PC-3 (cell line): ENCODE results near the gene UCN3. TPM values are rescaled to one million over a fixed set of nuclear protein-coding genes. Genes with fewer than 3 reads are reported as not detected.
A peak's percentile ranks its signal among the peaks of the same experiment; 100 is the strongest.

Experiments
- ATAC-seq: fragments of 200-7000 bp; cut with Tn5 transposase; 2 replicates; pipeline ENCODE4 v1.9.1; 2020; ENCODE audit warnings: mild to moderate bottlenecking, moderate library complexity
- BruUV-seq: library from RNA; stranded (reverse); fragments of 400-500 nt; replicated peaks from 2 replicates; lab custom pipeline; 2021; lab: Mats Ljungman, UMichigan
- CTCF ChIA-PET: fragments of 300-600 bp; sonication (Branson Sonifier 250); formaldehyde crosslinking; loops from one replicate; lab custom pipeline; 2022; ENCODE audit warnings: antibody characterized with exemption; lab: Charles Lee
- POLR2A ChIA-PET: fragments of 300-600 bp; sonication (Branson Sonifier 250); formaldehyde crosslinking; loops from one replicate; lab custom pipeline; 2022; ENCODE audit warnings: antibody characterized with exemption; ENCODE audit not compliant: unreplicated experiment; lab: Charles Lee
- DNase-seq: peaks from one replicate; pipeline ENCODE4 v3.0.0-alpha.2; 2015
- H2AFZ ChIP-seq: fragments of 300-600 bp; sonication (generic); 2 replicates; pipeline ENCODE4 v1.6.0; 2016; ENCODE audit warnings: antibody characterized with exemption, low read length
- H3F3A ChIP-seq: fragments of 300-600 bp; sonication (generic); one replicate; pipeline ENCODE4 v1.6.0; 2017; ENCODE audit warnings: antibody characterized with exemption, low read length, control low read depth, mild to moderate bottlenecking; ENCODE audit not compliant: unreplicated experiment
- H3K27ac ChIP-seq: fragments of 300-600 bp; sonication (generic); 2 replicates; pipeline ENCODE4 v1.5.1; 2016; ENCODE audit warnings: mild to moderate bottlenecking, low read length
- H3K27me3 ChIP-seq: fragments of 300-600 bp; sonication (generic); 2 replicates; pipeline ENCODE4 v1.6.1; 2016; ENCODE audit warnings: low read length, mixed read lengths
- H3K36me3 ChIP-seq: fragments of 300-600 bp; sonication (generic); 2 replicates; pipeline ENCODE4 v1.6.1; 2016; ENCODE audit warnings: low read depth, mixed run types, low read length, mixed read lengths
- H3K4me1 ChIP-seq: fragments of 300-600 bp; sonication (generic); 2 replicates; pipeline ENCODE4 v1.5.1; 2016; ENCODE audit warnings: low read length; ENCODE audit not compliant: insufficient read depth
- H3K4me2 ChIP-seq: fragments of 300-600 bp; sonication (generic); 2 replicates; pipeline ENCODE4 v1.6.0; 2016; ENCODE audit warnings: low read length
- H3K4me3 ChIP-seq: fragments of 300-600 bp; sonication (generic); 2 replicates; pipeline ENCODE4 v1.5.1; 2016; ENCODE audit warnings: mild to moderate bottlenecking, low read length, mixed read lengths
- H3K79me2 ChIP-seq: fragments of 300-600 bp; sonication (generic); 2 replicates; pipeline ENCODE4 v1.6.1; 2017; ENCODE audit warnings: low read length, mixed read lengths
- H3K9ac ChIP-seq: fragments of 300-600 bp; sonication (generic); 2 replicates; pipeline ENCODE4 v1.6.0; 2016; ENCODE audit warnings: mild to moderate bottlenecking, low read length
- H3K9me2 ChIP-seq: fragments of 300-600 bp; sonication (generic); replicated peaks from 2 replicates; pipeline ENCODE4 v1.6.1; 2016; ENCODE audit warnings: mixed run types, low read length, mixed read lengths
- H3K9me3 ChIP-seq: fragments of 300-600 bp; sonication (generic); 2 replicates; pipeline ENCODE4 v1.6.1; 2016; ENCODE audit warnings: low read length, mixed read lengths
- H4K20me1 ChIP-seq: fragments of 300-600 bp; sonication (generic); 2 replicates; pipeline ENCODE4 v1.6.1; 2016; ENCODE audit warnings: low read length, mixed read lengths
- CTCF ChIP-seq: fragments of 300-600 bp; sonication (generic); conservative IDR thresholded peaks from 2 replicates; pipeline ENCODE4 v1.5.1; 2017; ENCODE audit warnings: antibody characterized with exemption, low read depth, mild to moderate bottlenecking, low read length
- EZH2 ChIP-seq: fragments of 300-600 bp; sonication (generic); IDR thresholded peaks from one replicate; pipeline ENCODE4 v1.6.1; 2017; ENCODE audit warnings: antibody characterized with exemption, mild to moderate bottlenecking, low read length; ENCODE audit not compliant: unreplicated experiment
- EZH2phosphoT487 ChIP-seq: fragments of 300-600 bp; sonication (generic); IDR thresholded peaks from 2 replicates; pipeline ENCODE4 v1.6.1; 2018; ENCODE audit warnings: mild to moderate bottlenecking, antibody characterized with exemption, low read length, borderline replicate concordance
- intact Hi-C: fragments of 100-400 bp; cut with micrococcal nuclease; formaldehyde crosslinking; loops from 2 replicates; pipeline ENCODE4 v1.9.0; 2023
- total RNA-seq: library from RNA; depleted of rRNA; stranded (reverse); fragments of >200 nt; gene quantifications from 2 replicates; pipeline ENCODE4 v1.2.3, GENCODE V29; 2014

Gene UCN3
- total RNA-seq, 1 experiment from 2014 or later: not detected

GRCh38 chr10:5413012-5413938 lies 48.5 kb downstream of the UCN3 start:
- POLR2A ChIA-PET: interaction anchor here (0.6 to 1.1 kb wide), 2 partner anchors 29 to 331 kb away, joined by 4 to 5 read pairs; no protein-coding TSS in a partner anchor

GRCh38 chr10:5416981-5417380 lies 52.2 kb downstream of the UCN3 start:
- H3F3A ChIP-seq: no peaks in the 10 kb centered on the region
- no peak overlapping the region for H3K27ac ChIP-seq
- intact Hi-C loops: no loop called here
- peaks cover 91% of the 10 kb centered on the region for H3K79me2 ChIP-seq
- no peaks in the 10 kb centered on the region for H3K27me3 ChIP-seq
- ChIA-PET POLR2A (no interaction called here), CTCF (no interaction called here)
- no peaks in the 10 kb centered on the region for H3K9me2 ChIP-seq
- no peak for DNase-seq
- no peak overlapping the region for H3K4me2 ChIP-seq
- H3K9me3 ChIP-seq: no peaks in the 10 kb centered on the region
- no peak overlapping the region for H3K9ac ChIP-seq
- TF ChIP-seq CTCF (no peak), EZH2phosphoT487 (no peak), EZH2 (no peak)
- H2AFZ ChIP-seq: no peak overlapping the region
- peaks cover 5% of the 10 kb centered on the region; the same call in 1 of the 2 replicates for H3K4me1 ChIP-seq
- H4K20me1 ChIP-seq: no peaks in the 10 kb centered on the region
- no TSS peak for BruUV-seq
- ATAC-seq: no peak
- H3K4me3 ChIP-seq: no peak overlapping the region
- no peaks in the 10 kb centered on the region for H3K36me3 ChIP-seq

More at GRCh38 chr10:5413012-5413938, 48.5 kb downstream of the UCN3 start:
- H4K20me1 ChIP-seq: no peaks in the 10 kb centered on the region
- no peak overlapping the region for H2AFZ ChIP-seq
- H3K9me2 ChIP-seq: no peaks in the 10 kb centered on the region
- TF ChIP-seq EZH2: no peak
- TF ChIP-seq CTCF: no peak
- TF ChIP-seq EZH2phosphoT487: no peak
- peaks cover 5% of the 10 kb centered on the region; the same call in 1 of the 2 replicates for H3K4me1 ChIP-seq
- intact Hi-C loops: no loop called here
- H3F3A ChIP-seq: no peaks in the 10 kb centered on the region
- TSS peak; percentile 23 for BruUV-seq
- H3K4me2 ChIP-seq: peak overlapping the region; percentile 87
- no peaks in the 10 kb centered on the region for H3K36me3 ChIP-seq
- no peaks in the 10 kb centered on the region for H3K27me3 ChIP-seq
- DNase-seq (peak; percentile 20), ATAC-seq (peak; percentile 45)
- H3K27ac ChIP-seq: no peak overlapping the region
- H3K9me3 ChIP-seq: no peaks in the 10 kb centered on the region
- CTCF ChIA-PET: no interaction called here
- H3K4me3 ChIP-seq: peak overlapping the region; percentile 79
- H3K79me2 ChIP-seq: peaks cover 54% of the 10 kb centered on the region
- H3K9ac ChIP-seq: peak overlapping the region; percentile 70

- BruUV-seq: no TSS peak
Measured at GRCh38 chr10:5418584-5418983, 53.8 kb downstream of the UCN3 start.

More at GRCh38 chr10:5418584-5418983, 53.8 kb downstream of the UCN3 start:
- H3K79me2 ChIP-seq: peaks cover 100% of the 10 kb centered on the region
- H3K9me2 ChIP-seq: no peaks in the 10 kb centered on the region
- no peaks in the 10 kb centered on the region for H3F3A ChIP-seq
- no peaks in the 10 kb centered on the region for H3K36me3 ChIP-seq
- intact Hi-C loops: no loop called here
- H3K4me1 ChIP-seq: peaks cover 5% of the 10 kb centered on the region; the same call in 1 of the 2 replicates
- ATAC-seq (no peak), DNase-seq (no peak)
- no peak overlapping the region for H3K4me3 ChIP-seq
- H3K4me2 ChIP-seq: no peak overlapping the region
- TF ChIP-seq CTCF (no peak), EZH2 (no peak), EZH2phosphoT487 (no peak)
- CTCF ChIA-PET: no interaction called here
- H2AFZ ChIP-seq: no peak overlapping the region
- no peak overlapping the region for H3K27ac ChIP-seq
- no peaks in the 10 kb centered on the region for H3K27me3 ChIP-seq
- no peak overlapping the region for H3K9ac ChIP-seq
- H4K20me1 ChIP-seq: no peaks in the 10 kb centered on the region
- POLR2A ChIA-PET: no interaction called here
- H3K9me3 ChIP-seq: no peaks in the 10 kb centered on the region
